ENCODE data around the gene MYL9.
"Not testable (repeated sequence)": the region's sequence is repeated elsewhere in the genome, so short reads cannot be mapped to it uniquely, and the experiment has no call there.

MYL9 gene

DNA sequence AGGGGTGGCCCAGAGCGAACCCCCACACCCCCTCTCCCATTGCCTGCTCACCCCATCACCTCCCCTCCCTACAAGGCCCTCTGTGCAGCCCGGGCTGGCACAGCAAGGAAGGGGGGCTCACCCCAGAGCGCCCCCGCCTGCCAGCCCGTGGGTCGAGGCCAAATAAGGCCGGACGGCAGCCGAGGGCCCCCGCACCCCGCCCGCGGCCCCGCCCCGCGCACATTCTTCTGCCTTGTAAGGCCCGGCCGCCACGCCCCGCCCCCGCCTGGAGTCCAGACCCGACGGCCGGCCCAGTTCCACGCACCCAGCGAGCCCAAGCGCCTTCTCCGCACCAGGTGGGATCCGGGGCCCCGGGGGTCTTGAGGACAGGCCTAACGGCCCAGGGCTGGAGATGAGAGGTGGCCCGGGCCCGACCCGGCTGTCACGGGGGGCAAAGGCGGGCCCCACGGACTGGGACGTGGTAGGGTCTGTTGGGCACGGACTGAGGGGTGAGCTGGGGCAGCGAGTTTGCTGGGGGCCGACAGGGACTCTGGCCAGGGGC lies at the start of gene MYL9:
TSS of gene MYL9 (plus strand) at position 293 of the 541 bp plus-strand sequence. CDS start 3,366 bp downstream, outside the sequence.
- DNase-seq = peak; percentile 30

DNA sequence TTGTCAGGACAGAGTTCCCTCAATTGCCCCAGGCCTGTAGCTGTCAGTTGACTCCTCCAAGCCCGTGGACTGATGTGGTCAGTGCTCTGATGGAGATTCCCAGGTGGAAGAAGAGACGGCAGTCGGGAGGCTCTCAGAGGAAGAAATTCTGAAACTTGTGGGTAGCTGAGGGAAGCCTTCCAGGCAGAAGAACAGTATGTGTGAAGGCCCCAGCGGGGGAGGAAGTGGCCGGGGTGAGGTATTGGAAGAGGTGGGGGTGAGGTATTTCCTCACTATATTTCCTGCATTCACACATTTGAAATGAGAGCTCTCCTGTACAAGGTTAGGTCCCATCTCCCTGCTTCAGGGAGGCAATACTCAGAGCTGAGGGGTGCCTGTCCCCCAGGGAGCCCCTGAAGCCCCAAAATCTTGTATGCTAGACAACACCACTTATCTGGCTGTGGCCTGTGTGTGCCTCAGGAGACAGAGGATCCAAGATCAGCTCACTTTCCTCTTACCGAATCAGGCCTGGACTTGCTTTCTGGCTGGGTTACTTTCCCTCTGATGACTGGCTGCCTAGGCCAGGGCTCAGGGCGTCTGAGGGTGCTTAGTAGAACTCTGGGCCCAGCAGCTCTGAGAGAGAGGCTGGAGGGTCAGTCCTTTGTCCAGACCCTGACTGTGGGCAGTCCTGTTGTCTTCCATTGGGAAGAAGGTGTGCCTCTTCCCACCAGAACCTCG lies 49.3 kb upstream of the MYL9 start:
- DNase-seq = no peak

- DNase-seq = peak; percentile 16
Observed at GRCh38 chr20:36493051-36493800, 48.1 kb upstream of the MYL9 start.

GRCh38 chr20:36493801-36494114 lies 47.6 kb upstream of the MYL9 start:
- DNase-seq = no peak

- no peak for DNase-seq
Observed at GRCh38 chr20:36496707-36497669, 44.3 kb upstream of the MYL9 start.

DNA sequence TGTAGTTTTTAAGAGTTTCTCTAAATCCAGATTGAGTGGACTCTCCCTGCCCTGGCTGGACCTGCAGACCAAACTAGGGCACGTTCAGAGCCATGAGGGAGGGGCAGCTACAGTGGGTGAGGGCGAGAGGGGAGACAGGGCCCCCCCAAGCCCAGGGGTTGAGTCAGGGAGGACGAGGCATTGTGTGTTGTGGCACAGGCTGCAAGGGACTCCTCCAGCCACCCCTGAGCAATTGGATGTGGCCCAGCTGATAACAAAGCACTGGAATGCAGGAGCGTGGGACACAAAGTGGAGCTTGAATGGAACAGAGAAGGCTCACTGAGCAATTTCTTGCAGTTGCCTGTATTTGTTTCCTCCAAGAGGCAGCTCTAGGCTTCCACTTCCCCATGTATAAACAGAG lies 43.5 kb upstream of the MYL9 start:
- no peak for DNase-seq

DNA sequence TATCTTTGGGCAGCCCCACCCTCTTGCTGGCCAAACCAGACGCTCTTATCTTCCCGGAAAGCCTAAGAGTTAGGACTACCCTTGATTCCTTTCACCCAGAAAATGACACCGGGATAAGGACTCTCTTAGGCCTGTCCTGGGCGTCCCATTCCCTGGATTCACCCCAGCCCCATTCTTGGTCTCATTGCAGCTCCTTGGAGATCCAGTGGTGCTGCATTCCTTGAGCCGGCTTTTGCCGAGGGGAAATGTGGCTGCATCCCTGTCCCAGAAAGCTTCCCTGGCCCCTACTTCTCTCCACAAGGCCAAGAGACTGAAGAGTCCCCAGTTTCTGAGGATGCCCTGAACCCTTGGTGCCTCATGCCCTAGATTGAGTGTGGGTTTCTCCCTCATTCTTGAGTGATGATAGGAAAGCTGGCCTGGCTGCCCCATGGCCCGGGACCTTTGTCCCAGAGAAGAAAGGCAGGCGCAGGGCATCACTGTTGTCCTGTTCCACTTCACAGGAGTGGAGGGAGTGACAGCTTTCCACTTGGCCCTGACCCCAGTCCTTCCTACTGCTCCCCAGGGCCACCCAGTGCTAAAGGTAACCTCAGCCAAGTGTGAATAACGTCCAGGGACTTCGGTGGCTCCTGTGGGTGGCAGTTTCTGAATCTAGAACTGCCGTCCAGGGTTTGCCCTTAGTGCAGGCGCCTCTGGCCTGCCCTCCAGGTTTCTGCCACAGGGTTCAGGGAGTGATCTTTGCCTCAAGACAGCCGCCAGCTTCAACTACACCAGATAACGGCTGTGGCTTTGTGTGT lies 42.7 kb upstream of the MYL9 start:
- no peak for DNase-seq

GRCh38 chr20:36499211-36499610 lies 42.1 kb upstream of the MYL9 start:
- DNase-seq = no peak

- DNase-seq = no peak
Observed at GRCh38 chr20:36499723-36500501, 41.4 kb upstream of the MYL9 start.

DNA sequence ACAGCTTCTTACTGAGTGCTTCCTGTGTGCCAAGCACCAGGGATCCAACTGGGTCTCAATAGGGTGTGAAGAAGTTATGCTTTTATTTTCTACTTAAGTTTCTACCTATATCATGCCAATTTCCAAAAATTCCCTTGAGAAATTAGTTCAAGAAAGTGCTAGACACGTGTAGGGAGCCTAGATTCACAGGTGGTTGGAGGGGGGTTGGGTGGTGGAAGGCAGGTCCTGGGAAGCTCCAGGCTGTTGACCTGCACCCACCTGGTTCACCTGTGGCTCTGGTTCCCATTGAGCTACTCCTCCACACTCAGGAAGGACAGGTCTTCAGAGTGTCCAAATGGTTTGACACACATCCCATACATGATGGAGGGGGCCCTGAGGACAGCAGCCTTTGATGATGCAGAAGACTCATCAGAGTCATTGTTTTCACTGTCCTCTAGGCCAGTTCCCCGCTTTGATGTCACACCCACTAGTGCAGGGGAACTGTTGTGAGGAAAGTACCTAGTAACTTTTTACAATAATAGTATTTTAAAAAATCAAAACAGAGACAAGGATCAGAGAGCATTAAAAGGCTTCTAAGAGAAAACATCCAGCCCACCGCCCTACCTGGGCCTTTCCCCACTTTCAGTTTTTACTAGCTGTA lies 39.8 kb upstream of the MYL9 start:
- DNase-seq = no peak

- no peak for DNase-seq
Observed at GRCh38 chr20:36504295-36504694, 37.0 kb upstream of the MYL9 start.

DNA sequence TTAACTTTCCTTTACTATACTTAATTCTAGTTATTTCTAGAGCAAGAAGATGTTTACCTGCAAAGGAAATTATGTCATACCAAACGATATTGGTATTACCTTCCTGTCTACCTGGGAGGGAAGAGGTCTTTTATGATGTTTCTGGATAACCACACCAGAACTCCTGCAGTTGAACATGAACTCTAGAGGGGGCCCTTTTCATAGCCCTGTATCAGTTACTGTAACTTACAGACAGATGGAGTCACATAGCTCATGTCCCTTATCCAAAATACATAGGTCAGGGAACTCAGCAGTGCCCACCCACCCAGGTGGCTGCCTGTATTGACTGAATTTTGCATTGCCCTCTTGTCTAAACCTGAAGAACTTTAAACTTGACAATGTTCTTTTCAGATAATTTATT lies 35.1 kb upstream of the MYL9 start:
- peak; percentile 21 for DNase-seq

- no peak for DNase-seq
Observed at GRCh38 chr20:36507746-36508145, 33.6 kb upstream of the MYL9 start.

DNA sequence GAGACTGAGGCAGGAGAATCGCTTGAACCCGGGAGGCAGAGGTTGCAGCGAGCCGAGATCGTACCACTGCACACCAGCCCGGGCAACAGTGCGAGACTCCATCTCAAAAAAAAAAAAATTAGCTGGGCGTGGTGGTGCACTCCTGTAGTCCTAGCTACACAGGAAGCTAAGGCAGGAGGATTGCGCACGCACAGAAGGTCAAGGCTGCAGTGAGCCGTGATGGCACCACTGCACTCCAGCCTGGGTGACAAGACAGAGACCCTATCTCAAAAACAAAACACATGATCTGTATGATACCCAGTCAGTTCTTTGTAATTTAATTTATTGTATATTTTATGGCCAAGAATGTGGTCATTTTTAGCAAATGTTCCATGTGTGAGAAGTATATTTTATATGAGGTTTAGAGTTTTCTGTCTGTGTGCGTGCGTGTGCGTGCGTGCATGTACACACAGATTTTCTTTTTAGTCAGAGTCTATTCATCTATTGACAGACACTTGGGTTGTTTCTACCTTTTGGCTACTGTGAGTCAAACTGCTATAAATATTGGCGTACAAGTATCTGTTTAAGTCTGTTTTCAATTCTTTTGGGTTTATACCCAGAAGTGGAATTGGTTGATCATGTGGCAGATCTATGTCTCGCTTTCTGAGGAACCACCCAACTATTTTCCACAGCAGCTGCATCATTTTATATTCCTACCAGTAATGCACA lies 22.2 kb upstream of the MYL9 start:
- no peak for DNase-seq

- no peak for DNase-seq
Observed at GRCh38 chr20:36519944-36520343, 21.4 kb upstream of the MYL9 start.

DNA sequence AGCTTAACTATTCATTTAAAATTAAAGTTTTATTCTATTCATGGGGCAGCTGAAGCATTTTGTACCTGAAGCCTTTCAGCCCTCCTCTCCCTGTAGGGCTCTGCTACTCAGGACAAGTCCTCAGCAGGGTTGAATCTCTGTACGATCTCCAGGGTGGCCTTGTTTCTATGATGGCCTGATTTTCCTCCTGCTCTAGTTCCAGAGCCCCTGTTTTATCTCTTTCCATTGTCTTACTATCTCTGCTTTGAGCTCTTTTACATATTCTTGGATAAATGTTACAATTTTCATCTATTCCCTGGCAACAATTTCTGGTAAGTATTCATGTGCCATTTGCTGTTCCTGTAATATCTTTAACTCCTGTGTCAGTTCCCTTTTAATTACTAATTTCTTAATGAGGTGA lies 19.8 kb upstream of the MYL9 start:
- DNase-seq = no peak

DNA sequence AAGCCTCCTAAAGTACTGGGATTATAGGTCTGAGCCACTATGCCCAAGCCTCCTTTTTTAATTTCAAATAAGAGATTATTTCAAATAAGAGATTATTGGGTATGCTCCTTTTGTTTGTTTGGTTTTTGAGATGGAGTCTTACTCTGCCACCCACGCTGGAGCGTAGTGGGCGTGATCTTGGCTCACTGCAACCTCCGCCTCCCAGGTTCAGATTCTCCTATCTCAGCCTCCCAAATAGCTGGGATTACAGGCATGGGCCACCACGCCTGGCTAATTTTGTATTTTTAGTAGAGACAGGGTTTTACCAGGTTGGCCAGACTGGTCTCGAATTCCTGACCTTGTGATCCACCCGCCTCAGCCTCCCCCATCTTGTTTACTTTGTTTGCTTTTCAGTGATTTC lies 18.9 kb upstream of the MYL9 start:
- DNase-seq = not testable (repeated sequence)

DNA sequence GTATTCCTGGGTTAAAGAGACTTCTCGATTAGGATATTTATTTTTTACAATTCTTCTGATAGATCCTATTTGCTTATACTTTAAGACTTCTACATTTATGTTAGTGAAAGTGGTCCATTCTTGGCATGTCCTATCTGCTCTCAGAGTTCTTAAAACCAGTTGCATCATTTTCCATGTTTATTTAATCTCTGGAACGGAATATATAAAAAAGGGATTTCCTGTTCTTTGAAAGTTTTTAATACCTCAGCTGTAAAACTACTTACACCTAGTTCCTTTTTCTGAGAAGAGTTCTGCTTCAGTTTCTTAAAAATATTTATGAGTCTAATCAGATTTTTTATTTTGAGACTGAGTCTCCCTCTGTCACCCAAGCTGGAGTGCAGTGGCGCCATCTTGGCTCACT lies 18.0 kb upstream of the MYL9 start:
- no peak for DNase-seq

GRCh38 chr20:36525620-36526365 lies 15.5 kb upstream of the MYL9 start:
- DNase-seq = no peak
